Immature natural killer cell (primary cell): Measurements from ENCODE around the gene SIRT7. TPM values are rescaled to one million over a fixed set of nuclear protein-coding genes. Genes with fewer than 3 reads are reported as not detected.
A peak's percentile ranks its signal among the peaks of the same experiment; 100 is the strongest.

Experiments
- DNase-seq, 3 donors: peaks; one replicate each; pipeline ENCODE4 v3.0.0; 2022; ENCODE audit warnings: mixed read lengths in 1 of 3
- H3K27ac Mint-ChIP-seq, 6 donors: one replicate each; pipeline ENCODE4 v1.8.0; 2020; ENCODE audit warnings: mixed read lengths in 6 of 6, mild to moderate bottlenecking in 5 of 6, inconsistent platforms in 4 of 6, moderate library complexity in 3 of 6
- H3K27me3 Mint-ChIP-seq, 3 donors: one replicate each; pipeline ENCODE4 v1.8.0; 2020 to 2021; ENCODE audit warnings: low read depth in 3 of 3, mild to moderate bottlenecking in 3 of 3, mixed read lengths in 3 of 3, moderate library complexity in 3 of 3, inconsistent platforms in 1 of 3
- H3K36me3 Mint-ChIP-seq, 3 donors: one replicate each; pipeline ENCODE4 v1.8.0; 2020; ENCODE audit warnings: mixed read lengths in 3 of 3, inconsistent platforms in 2 of 3, mild to moderate bottlenecking in 2 of 3
- H3K4me1 Mint-ChIP-seq, 2 donors: one replicate each; pipeline ENCODE4 v1.8.0; 2020; ENCODE audit warnings: inconsistent platforms in 2 of 2, mild to moderate bottlenecking in 2 of 2, mixed read lengths in 2 of 2, moderate library complexity in 1 of 2
- H3K4me3 Mint-ChIP-seq, 5 donors: one replicate each; pipeline ENCODE4 v1.8.0; 2020; ENCODE audit warnings: mild to moderate bottlenecking in 5 of 5, mixed read lengths in 5 of 5, inconsistent platforms in 3 of 5, moderate library complexity in 3 of 5
- H3K9me3 Mint-ChIP-seq, 6 donors: one replicate each; pipeline ENCODE4 v1.8.0; 2020; ENCODE audit warnings: mild to moderate bottlenecking in 6 of 6, mixed read lengths in 6 of 6, inconsistent platforms in 4 of 6, moderate library complexity in 3 of 6
- polyA plus RNA-seq, 3 donors: library from polyadenylated mRNA; unstranded; fragments of 300-500 nt; fragmentation: Illumina TruSeq; gene quantifications; one replicate each; pipeline ENCODE4 v1.2.3, GENCODE V29; 2021

Gene SIRT7
- 10 to 100 TPM; 27.2 to 54.7 (median 36.2) TPM for polyA plus RNA-seq

- Mint-ChIP-seq H3K27ac (peak within 1 kb of the TSS; percentile 34 to 89 (median 82)), H3K27me3 (peaks cover 3 to 9% (median 4%) of the 10 kb centered on the region in 3 donors), H3K4me3 (peak within 1 kb of the TSS; percentile 88 to 91 (median 90)), H3K9me3 (no peaks in the 10 kb centered on the region), H3K36me3 (peaks cover 0 to 10% (median 5%) of the 10 kb centered on the region in 3 donors), H3K4me1 (peaks cover 27 to 29% of the 10 kb centered on the region in 2 donors)
- DNase-seq: peak; percentile 74 to 83 (median 81)
Observed at GRCh38 chr17:81917565-81918332, at the start of gene SIRT7. SIRT7 (minus strand) TSS chr17:81918176; CDS start chr17:81918131, 45 bp downstream.

DNA sequence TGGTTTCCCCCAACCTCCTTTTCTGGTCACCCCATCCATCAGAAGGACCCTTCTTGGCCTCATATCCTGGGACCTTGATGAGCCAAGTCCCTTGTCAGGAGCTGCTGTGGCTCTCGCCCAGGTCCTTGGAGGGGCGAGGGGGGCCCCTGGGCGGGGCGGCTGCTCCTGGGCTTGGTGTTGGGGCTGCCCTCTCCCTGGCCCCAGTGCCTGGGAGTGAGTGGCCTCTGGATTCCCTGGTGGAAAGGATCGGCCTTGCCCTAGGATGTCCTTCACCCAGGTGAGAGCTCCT is 49.2 kb upstream of the SIRT7 start:
- Mint-ChIP-seq H3K27me3 (peaks cover 6 to 14% (median 12%) of the 10 kb centered on the region in 3 donors), H3K36me3 (peaks cover 0 to under 1% (median 0%) of the 10 kb centered on the region in 3 donors), H3K9me3 (no peaks in the 10 kb centered on the region), H3K4me1 (peaks cover 0 to 6% of the 10 kb centered on the region in 2 donors), H3K4me3 (no peak overlapping the region), H3K27ac (no peak overlapping the region)
- DNase-seq: no peak

DNA sequence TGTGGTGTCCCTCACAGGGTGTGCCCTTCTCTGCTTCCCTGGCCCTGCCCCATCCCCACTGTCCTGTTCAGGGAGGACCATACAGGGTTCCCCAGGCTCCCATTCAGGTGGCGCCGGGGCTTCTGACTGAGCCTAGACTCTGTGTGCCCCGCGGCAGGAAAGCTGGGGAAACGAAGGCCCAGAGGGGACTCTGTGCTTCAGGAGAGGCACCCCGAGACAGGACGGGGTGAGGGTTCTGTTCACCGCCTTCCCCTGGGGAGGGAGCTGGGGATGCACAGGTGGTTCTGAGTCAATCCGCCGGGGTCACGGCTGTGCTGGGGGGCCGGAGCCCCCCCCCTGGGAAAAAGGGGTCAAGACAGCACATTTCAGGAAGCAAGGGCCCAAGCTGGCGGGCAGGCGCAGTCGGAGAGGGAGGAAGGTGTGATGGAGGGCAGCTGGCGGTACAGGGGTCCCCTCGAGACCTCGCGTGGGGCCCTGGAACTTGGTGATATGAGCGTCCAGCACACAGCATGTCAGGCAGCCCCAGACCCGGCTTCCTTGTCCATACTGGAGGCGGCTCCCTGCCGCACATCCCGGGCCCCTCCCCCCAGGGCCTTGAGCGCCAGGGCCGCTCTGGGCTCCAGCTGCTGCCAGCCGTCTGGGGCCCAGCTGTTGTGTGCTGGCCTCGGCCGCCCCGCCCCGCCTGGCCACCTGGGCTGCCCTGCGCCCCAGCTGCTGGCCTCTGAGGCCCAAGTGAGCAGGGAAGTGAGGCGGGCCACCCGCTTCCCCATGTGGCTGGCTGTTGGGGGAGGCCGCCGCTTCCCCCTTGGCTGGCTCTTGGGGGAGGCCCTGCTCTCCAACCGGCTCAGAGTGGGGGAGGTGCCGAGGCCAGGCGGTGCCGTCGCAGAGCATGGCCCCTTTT is 48.6 kb upstream of the SIRT7 start:
- H3K27me3 Mint-ChIP-seq: peaks cover 6 to 15% (median 12%) of the 10 kb centered on the region in 3 donors
- H3K36me3 Mint-ChIP-seq: no peaks in the 10 kb centered on the region
- H3K9me3 Mint-ChIP-seq: no peaks in the 10 kb centered on the region
- DNase-seq: no peak
- no peak overlapping the region for H3K4me3 Mint-ChIP-seq
- H3K4me1 Mint-ChIP-seq: peaks cover 0 to 6% of the 10 kb centered on the region in 2 donors
- no peak overlapping the region for H3K27ac Mint-ChIP-seq

DNA sequence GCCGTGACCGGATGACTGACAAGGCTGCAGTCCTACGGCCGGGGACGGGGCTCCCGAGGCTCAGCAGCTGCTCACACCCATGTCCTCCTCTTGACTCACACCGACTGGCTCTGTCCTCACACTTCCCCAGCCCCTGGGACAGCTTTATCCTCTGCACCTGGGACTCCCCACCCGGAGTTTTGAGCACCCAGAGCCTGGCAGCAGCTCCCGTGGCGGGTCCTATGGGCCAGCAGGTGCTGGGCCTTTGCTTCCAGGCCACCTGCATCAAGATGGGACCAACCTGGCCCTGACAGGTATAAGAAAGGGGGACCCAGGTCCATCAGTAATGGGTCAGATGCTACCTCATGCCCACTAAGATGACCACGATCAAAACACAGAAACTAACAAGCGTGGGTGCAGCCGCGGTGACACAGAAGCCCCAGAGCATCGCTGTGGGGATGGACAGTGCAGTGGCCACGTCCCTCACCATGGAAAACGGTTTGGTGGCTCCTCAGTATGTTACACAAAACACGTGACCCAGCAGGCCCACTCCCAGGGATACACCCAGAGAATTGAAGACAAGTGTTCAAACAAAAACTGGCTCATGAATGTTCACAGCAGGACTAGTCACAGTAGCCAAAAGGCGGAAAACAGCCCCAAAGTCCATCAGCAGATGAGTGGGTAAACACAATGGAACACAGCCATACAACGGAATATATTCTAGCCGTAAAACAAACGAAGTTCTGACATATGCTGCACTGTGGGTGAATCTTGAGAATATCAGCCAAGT is 46.3 kb upstream of the SIRT7 start:
- Mint-ChIP-seq H3K27ac (no peak overlapping the region), H3K36me3 (no peaks in the 10 kb centered on the region), H3K4me1 (peaks cover 0 to 6% of the 10 kb centered on the region in 2 donors), H3K4me3 (no peak overlapping the region), H3K27me3 (peaks cover 6 to 15% (median 12%) of the 10 kb centered on the region in 3 donors), H3K9me3 (no peaks in the 10 kb centered on the region)
- DNase-seq: no peak

- Mint-ChIP-seq H3K9me3 (no peaks in the 10 kb centered on the region), H3K4me1 (peaks cover 0 to 9% of the 10 kb centered on the region in 2 donors), H3K4me3 (peak overlapping the region in 3 of 5 donors; percentile 38 to 70 (median 56)), H3K36me3 (no peaks in the 10 kb centered on the region), H3K27me3 (peaks cover 16 to 18% (median 18%) of the 10 kb centered on the region in 3 donors), H3K27ac (no peak overlapping the region)
- no peak for DNase-seq
Observed at GRCh38 chr17:81962499-81963441, 44.8 kb upstream of the SIRT7 start.

GRCh38 chr17:81961521-81962498 is 43.8 kb upstream of the SIRT7 start:
- Mint-ChIP-seq H3K4me3 (peak overlapping the region in 3 of 5 donors; percentile 38 to 70 (median 56)), H3K9me3 (no peaks in the 10 kb centered on the region), H3K27me3 (peaks cover 16 to 18% (median 18%) of the 10 kb centered on the region in 3 donors), H3K4me1 (peaks cover 0 to 9% of the 10 kb centered on the region in 2 donors), H3K27ac (no peak overlapping the region), H3K36me3 (no peaks in the 10 kb centered on the region)
- DNase-seq: no peak

- Mint-ChIP-seq H3K27ac (no peak within 1 kb of the TSS), H3K4me1 (peaks cover 0 to 9% of the 10 kb centered on the region in 2 donors), H3K9me3 (no peaks in the 10 kb centered on the region), H3K27me3 (peaks cover 16 to 19% (median 17%) of the 10 kb centered on the region in 3 donors), H3K4me3 (no peak within 1 kb of the TSS), H3K36me3 (no peaks in the 10 kb centered on the region)
- no peak for DNase-seq
Observed at GRCh38 chr17:81961087-81961511, 43.1 kb upstream of the SIRT7 start, which contains the start of gene NOTUM. NOTUM (minus strand) TSS chr17:81961187; CDS start chr17:81960909, 278 bp downstream.

- no peaks in the 10 kb centered on the region for H3K9me3 Mint-ChIP-seq
- no peaks in the 10 kb centered on the region for H3K36me3 Mint-ChIP-seq
- no peak for DNase-seq
- H3K4me3 Mint-ChIP-seq: no peak overlapping the region
- no peak overlapping the region for H3K27ac Mint-ChIP-seq
- H3K27me3 Mint-ChIP-seq: peaks cover 13 to 16% (median 16%) of the 10 kb centered on the region in 3 donors
- peaks cover 0 to 9% of the 10 kb centered on the region in 2 donors for H3K4me1 Mint-ChIP-seq
Observed at GRCh38 chr17:81960130-81960958, 42.4 kb upstream of the SIRT7 start.

DNA sequence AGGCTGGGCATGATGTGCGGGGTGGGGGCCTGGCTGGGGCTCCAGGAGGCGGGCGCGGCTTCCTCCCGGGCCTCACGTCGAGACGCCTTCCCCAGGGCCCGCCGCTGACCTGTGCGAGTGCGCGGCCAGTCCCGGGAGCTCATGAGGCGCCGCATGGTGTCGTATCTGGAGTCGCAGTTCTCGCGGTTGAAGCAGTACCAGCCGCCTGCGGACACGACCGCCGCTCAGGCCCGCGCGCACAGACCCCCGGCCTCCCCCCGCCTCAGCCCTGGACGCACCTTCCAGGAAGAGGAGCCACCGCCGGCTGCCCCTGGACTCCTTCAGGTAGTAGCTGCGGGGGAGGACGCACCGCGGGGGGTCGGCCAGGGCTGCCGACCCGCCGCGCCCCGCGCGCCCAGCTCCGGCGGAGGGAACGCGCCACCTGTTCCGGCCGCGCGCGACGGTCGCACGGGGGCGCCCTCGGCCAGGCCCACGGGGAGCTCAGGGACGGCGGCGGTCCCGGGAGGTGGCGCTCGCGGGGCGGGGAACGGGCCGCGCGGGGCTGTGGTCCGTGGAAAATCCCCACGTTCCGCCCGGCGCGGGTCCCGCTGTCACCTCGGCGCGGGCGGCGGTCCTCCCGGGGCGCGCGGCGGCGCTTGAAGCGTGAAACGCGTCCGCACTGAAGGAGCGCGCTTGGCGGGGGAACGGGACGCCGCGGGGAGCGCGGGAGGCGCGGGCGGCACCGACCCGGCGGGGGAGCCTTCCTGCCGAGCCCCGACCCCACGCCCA is 41.6 kb upstream of the SIRT7 start:
- peaks cover 13 to 16% (median 16%) of the 10 kb centered on the region in 3 donors for H3K27me3 Mint-ChIP-seq
- no peaks in the 10 kb centered on the region for H3K9me3 Mint-ChIP-seq
- peaks cover 0 to 9% of the 10 kb centered on the region in 2 donors for H3K4me1 Mint-ChIP-seq
- no peak overlapping the region for H3K27ac Mint-ChIP-seq
- H3K4me3 Mint-ChIP-seq: peak overlapping the region in 2 of 5 donors; percentile 40 to 46
- peak; percentile 79 to 81 (median 80) for DNase-seq
- no peaks in the 10 kb centered on the region for H3K36me3 Mint-ChIP-seq

DNA sequence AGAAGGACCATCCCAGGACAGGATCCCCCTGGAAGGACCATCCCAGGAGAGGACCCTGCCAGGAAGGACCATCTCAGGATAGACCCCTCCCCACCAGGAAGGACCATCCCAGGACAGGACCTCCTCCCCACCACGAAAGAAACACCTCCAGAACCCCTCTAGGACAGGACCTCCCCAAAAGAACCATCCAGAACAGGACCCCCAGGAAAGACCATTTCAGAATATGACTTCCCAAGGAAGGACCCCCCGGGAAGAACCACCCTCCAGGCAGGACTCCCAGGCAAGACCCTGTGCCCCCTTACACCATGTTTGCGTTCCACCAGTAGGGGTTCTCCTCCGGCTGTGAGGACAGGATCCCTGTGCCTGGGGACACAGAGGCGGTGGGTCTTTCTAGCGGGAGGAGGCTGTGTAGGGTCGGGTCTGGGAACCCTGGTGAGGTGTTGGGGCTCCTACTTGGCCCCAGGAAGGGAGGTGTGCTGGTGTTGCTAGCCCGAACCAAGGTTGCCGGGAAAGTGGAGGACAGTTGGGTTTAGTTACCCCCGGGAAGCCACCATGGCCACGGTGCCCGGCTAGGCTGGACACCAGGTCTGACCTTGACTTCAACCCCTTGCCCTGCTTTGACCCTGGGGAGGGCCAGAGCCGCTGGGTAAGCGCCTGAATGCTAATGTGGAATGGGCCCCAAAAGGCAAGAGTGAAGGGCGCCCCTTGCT is 40.8 kb upstream of the SIRT7 start:
- H3K27ac Mint-ChIP-seq: no peak overlapping the region
- H3K36me3 Mint-ChIP-seq: no peaks in the 10 kb centered on the region
- H3K4me3 Mint-ChIP-seq: peak overlapping the region; percentile 40 to 70 (median 56)
- peaks cover 16 to 17% (median 16%) of the 10 kb centered on the region in 3 donors for H3K27me3 Mint-ChIP-seq
- no peak for DNase-seq
- peaks cover 0 to 9% of the 10 kb centered on the region in 2 donors for H3K4me1 Mint-ChIP-seq
- H3K9me3 Mint-ChIP-seq: no peaks in the 10 kb centered on the region
